HG02678 (cell line): ENCODE data around the gene EPS8L2.
"Not testable (repeated sequence)": the region's sequence is repeated elsewhere in the genome, so short reads cannot be mapped to it uniquely, and the experiment has no call there.

Experiments used
- ATAC-seq: cut with Tn5 transposase; IDR thresholded peaks from one replicate; pipeline ENCODE4 v1.9.1; 2021; ENCODE audit warnings: mild to moderate bottlenecking, moderate library complexity; ENCODE audit not compliant: unreplicated experiment

The EPS8L2 gene

DNA sequence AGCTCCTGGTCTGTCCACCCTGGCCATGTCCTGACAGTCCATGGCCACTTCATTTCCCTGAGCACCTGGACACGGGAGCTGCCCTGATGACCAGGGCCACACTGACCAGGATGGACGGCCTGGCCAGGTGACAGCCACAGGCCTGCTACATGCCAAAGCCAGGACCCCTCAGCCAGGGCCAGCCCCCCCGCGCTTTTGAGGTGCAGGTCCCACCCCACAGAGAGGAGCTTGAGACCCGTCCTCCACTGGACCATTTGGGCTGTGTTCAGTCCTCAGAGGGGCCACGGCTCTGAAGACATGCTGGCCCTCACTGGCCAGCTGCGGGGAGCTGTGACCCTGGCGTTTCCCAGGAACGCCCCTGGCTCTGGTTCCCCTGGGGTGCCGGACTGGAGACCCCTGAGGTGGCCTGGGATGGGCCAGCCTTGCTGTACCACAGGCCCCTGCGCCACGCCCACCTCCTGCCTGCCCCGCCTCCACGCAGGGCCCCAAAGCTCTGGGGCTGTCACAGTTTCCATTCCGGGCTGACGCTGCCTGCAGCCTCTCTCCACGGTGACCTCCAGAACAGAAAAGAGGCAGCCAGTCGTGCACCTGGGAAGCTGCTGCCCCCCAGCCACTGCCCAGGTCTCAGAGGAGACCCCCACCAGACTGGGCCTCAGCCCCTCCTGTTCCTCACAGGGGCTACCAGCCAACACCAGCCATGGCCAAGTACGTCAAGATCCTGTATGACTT, 18.2 kb downstream of the EPS8L2 start:
- ATAC-seq = no peak

DNA sequence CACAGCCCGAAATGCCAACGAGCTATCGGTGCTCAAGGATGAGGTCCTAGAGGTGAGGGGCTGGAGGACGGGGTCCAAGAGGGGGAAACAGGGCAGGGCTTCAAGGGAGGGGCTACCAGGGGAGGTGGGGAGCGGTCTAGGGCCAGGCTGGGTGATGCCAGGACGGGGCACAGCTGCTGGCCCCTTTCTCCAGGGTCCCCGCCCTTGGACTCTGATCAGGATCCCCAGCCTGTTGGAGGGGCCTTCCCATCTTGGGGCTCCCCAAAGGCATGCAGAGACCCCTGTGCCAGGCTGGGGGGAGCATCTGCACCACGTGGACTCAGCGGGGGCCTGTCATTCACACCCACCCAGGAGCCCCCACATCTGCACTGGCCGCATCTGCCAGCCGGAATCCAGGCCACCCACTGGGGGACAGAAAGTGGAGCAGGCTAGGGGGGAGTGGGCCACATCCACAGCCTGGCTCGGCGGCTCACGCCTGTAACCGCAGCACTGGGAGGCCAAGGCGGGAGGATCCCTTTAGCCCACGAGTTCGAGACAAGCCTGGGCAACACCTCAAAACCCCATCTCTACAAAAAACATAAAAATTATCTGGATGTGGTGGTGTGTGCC, 18.9 kb downstream of the EPS8L2 start:
- no peak for ATAC-seq

DNA sequence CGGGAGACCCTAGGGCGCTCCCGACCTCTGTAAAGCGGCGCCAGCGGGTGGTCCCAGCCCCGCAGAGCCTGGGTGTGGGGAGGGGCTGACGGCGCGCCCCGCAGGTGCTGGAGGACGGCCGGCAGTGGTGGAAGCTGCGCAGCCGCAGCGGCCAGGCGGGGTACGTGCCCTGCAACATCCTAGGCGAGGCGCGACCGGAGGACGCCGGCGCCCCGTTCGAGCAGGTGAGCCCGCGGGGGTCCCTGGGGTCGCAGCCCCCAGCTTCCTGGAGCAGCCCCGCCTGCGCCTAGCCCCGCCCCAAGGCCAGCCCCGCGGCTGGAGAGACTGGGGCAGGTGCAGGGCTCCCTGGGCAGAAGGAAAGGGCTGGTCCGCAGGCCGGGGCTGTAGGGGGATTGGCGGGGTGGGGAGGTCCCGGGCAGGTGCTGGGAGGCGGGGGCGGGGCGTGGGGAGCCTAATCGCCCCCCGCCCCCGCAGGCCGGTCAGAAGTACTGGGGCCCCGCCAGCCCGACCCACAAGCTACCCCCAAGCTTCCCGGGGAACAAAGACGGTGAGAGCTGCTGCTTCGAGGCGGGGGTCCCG, 19.7 kb downstream of the EPS8L2 start:
- ATAC-seq = no peak

DNA sequence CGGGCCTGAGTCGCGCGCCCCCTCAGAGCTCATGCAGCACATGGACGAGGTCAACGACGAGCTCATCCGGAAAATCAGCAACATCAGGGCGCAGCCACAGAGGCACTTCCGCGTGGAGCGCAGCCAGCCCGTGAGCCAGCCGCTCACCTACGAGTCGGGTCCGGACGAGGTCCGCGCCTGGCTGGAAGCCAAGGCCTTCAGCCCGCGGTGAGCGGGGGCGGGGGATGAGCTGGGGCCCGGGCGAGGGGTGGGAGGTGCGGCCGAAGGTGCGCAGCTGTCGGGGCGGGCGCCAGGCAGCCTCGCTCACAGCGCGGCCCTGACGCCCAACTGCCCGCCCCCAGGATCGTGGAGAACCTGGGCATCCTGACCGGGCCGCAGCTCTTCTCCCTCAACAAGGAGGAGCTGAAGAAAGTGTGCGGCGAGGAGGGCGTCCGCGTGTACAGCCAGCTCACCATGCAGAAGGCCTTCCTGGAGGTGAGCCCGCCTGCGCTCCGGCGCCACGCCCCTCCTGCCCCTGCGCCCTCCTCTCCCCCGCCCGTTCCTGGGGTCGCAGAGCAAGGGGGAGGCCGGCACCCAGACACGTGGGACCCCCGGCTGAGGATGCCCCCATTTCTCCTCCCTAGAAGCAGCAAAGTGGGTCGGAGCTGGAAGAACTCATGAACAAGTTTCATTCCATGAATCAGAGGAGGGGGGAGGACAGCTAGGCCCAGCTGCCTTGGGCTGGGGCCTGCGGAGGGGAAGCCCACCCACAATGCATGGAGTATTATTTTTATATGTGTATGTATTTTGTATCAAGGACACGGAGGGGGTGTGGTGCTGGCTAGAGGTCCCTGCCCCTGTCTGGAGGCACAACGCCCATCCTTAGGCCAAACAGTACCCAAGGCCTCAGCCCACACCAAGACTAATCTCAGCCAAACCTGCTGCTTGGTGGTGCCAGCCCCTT, 20.5 kb downstream of the EPS8L2 start:
- no peak for ATAC-seq

DNA sequence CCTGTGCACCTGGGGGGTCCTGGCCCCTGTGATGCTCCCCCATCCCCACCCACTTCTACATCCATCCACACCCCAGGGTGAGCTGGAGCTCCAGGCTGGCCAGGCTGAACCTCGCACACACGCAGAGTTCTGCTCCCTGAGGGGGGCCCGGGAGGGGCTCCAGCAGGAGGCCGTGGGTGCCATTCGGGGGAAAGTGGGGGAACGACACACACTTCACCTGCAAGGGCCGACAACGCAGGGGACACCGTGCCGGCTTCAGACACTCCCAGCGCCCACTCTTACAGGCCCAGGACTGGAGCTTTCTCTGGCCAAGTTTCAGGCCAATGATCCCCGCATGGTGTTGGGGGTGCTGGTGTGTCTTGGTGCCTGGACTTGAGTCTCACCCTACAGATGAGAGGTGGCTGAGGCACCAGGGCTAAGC, 21.3 kb downstream of the EPS8L2 start:
- ATAC-seq = no peak

DNA sequence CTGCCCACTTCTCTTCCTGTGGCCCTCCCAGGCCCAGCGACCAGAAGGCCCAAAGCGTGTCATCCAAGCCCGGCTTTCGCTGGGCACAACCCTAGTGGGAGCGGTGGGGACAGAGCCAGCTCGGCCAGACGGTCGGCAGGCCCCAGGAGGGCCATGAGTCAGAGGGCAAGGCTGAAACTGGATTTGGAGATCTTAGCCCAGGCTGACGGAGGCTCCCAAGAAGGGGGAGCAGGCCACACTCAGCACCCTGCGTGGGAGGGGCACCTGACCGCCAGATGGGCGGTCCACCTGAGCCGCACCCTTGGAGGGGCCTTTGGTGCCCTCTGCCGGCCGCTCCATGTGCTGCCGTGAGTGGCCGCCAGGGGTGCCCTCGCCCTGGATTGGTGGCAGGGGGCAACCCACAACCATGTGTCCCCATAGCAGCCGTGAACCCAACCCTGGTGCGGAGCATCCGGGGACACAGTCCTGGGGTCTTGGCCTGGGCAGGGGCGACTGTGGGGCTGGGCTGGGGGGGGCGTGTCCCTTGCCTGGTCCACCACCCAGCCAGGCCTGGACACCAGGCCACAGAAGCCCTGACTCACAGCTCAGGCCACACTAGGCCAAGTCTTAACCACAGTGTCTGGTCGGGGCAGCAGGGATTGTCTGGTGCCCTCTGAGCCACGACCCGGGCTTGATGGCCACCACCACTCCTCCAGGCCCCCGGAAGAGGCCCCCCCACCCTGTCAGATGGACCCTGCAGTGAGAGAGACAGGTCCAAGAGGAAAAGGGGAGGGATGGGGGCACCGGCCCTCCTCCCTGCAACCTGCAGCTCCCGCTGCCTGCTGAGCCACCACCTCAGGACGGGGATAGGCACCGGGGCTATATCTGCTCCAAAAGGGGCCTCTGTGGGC, 22.1 kb downstream of the EPS8L2 start:
- ATAC-seq = no peak

DNA sequence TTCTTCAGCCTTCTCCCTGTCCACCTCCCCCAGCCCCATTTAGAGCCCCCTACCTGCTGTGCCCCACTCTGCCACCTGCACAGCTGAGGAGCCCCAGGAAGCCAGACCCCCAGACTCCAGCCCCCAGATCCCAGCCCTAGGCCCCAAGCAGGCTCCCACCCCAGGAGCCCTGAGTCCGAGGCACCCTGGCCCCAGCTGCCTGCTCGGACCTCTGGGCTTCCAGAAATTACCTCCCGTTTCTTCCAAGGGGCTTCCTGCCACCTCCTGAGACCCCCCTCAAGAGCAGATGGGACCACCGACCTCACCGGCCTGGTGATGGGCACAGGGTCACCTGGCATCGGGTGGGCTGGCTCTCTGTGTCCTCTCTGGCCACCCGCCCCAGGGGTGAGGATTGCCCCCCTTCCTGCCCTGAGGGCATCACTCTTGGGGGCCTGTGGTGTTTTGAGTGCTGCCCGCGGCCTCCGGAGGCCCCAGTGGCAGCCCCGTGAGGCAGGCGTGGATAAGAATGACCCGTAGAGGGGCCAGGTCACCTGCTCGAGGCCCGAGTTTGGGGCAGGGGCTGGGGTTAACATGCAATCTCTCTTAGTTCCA, 23.0 kb downstream of the EPS8L2 start:
- ATAC-seq = no peak

DNA sequence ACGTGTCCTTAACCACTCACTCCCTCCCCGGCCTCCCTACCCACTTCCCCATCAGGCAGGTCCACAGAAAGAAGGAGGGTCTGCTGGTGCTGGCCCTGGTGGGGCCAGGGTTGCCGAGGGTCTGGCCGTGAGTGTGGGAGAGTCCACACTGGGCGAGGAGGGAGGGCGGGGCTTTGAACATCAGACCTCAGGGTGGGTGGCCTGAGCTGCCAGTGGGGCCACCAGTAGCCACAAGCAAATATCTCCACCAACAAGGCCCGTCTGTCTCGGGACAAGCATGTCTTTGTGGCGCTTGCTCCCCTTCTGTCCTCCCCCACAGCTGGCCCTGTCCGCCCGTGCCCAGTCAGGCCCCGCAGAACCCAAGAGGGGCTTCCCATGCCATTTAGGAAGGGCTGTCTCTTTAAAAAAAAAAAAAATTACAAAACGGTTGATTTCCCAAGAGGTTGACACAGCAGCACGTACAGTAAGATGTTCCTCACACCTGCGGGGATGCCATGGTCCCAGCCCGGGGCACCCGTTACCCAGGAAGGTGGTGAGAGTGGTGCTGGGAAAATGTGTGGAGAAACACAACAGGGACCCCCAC, 23.6 kb downstream of the EPS8L2 start:
- ATAC-seq = no peak

DNA sequence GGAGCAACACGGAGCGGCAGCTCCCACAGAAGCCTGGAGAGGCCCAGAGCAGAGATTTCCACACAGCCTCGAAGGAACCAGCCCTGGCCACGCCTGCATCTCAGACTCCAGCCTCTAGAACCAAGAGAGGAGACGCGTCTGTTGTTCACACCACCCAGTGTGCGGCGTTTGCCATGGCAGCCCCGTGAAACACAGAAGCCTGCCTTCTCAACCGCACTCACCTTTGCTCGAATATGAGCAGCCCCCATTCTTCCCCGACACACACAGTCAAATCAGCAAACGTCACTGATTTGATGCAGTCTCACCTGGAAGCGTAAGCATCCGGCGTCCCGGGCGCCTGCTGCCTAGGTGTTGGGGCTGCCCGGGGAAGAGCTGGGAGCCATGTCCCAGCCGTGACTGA, 27.0 kb downstream of the EPS8L2 start:
- no peak for ATAC-seq

DNA sequence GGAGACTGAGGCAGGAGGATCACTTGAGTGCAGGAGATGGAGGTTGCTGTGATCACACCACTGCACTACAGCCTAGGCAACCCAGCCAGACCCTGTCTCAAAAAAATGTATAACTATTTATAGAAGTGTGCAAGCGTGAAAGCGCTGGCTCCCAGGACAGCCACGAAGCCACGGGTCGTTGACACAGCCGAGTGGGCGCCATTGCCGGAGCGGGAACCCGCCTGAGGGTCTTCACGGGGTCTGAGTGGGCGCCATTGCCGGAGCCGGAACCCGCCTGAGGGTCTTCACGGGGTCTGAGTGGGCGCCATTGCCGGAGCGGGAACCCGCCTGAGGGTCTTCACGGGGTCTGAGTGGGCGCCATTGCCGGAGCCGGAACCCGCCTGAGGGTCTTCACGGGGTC, 28.5 kb downstream of the EPS8L2 start:
- ATAC-seq = not testable (repeated sequence)

DNA sequence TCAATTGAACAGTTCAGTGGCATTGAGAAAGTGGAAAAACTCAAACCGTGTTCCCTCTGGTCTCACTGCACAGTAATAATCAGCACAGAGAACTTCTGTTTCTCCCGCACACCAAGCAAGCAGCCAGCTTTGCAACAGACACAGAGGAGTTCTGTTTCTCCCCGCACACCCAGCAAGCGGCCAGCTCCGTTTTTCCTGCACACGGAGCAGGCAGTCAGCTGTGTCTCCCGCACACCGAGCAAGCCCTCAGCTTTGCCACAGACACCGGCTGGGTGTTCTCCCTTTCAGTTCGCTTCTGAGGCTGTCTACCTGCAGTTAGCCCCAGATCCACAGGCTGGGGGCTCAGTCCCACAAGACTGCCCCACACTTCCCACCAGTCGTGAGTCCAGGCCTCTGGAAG, 31.3 kb downstream of the EPS8L2 start:
- no peak for ATAC-seq

DNA sequence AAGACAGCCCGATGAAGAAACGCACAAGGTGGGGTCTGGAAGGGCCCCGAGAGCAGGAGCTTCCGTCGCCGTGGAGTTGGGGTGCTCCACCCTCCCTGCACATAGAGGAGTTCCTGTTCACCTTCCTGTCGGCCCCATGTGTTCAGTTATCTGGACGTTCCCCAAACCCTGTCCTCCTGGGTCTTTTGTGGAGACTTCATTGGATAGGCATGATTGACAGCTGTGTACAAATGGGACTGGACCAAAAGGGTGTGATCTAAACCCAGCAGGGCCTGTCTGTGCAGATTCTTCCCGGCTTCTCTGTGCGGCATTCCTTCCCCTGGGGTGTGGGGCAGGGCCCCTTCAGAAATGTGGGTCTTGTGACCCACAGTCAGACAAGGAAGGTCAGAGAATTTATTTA, 31.9 kb downstream of the EPS8L2 start:
- not testable (repeated sequence) for ATAC-seq

DNA sequence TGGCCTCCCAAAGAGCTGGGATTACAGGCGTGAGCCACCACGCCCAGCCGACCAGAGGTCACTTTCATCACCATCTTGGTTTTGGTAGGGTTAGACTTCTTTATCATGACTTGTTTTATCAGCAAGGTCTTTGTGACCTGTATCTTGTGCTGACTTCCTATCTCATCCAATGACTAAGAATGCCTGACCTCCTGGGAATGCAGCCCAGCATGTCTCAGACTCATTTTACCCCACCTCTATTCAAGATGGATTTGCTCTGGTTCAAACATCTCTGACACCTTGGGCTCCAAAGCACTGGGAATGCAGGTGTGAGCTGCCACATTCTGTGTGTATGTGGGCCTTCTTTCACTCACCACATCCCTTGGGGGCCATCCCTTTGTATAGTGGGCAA, 36.1 kb downstream of the EPS8L2 start:
- no peak for ATAC-seq

DNA sequence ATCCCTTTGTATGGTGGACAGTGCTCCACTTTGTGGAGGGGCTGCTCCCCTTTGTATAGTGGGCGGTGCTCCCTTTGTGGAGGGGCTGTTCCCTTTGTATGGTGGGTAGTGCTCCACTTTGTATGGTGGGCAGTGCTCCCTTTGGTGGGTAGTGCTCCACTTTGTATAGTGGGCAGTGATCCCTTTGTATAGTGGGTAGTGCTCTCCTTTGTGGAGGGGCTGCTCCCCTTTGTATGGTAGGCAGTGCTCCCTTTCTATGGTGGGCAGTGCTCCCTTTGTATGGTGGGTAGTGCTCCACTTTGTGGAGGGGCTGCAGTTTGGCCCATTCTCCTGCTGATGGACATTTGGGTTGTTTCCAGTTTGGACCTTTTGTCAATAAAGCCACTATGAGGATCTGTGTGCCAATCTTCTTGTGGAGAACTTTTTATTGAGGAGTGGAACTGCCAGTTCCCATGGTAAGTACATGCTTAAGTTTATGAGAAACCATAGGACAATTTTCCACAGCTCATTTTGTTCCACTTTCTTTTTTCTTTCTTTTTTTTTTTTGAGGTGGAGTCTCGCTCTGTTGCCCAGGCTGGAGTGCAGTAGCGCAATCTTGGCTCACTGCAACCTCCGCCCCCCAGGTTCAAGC, 36.7 kb downstream of the EPS8L2 start:
- ATAC-seq = no peak

DNA sequence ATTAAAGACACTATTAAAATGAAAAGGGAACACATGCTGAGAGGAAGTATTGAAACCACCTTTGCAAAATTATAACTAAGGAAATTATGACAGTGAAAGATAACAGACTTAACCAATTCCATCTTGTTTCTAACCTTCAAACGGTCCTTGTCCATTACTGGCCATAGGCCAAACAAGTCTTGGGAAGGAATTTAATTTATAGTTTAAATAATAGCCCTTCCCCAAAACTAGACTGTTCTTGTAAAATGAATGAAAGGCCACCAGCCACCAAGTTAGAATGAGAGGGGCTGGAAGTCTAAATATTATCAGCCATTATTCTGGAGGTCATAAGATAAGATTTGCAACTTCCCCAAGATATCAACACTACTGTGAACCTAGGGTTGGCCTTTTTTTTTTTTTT, 39.4 kb downstream of the EPS8L2 start:
- no peak for ATAC-seq

DNA sequence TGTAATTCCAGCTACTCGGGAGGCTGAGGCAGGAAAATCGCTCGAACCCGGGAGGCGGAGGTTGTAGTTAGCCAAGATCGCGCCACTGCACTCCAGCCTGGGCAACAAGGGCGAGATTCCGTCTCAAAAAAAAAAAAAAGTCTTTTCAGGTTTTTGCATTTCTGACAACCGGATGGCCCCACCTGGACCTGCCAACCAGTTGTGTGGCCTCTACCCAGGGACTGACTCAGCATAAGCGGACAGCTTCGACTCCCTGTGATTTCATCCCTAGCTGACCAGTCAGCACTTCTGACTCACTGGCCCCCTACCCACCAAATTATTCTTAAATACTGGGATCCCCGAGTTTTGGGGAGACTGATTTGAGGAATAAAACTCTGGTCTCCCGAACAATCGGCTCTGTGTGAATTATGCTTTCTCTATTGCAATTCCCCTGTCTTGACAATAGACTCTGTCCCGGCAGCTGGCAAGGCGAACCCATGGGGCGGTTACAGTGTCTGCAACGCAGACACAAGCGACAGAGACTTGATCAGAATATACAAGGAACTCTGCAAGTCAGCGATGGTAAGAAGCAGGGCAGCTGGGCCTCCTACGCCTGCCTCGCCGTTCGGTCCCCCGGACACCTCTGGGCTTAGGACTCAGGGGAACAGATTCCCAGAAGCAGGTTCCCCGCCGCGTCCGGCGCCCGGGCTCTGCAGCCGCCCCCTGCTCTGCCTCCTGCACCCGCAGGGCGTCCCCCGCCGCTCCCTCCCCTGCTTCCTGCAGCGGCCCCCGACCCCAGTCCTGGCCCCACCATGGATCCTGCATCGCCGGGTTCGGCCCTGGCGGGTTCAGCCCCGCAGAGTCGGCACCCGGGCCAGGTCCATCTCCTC, 40.5 kb downstream of the EPS8L2 start:
- peak; percentile 26 for ATAC-seq

DNA sequence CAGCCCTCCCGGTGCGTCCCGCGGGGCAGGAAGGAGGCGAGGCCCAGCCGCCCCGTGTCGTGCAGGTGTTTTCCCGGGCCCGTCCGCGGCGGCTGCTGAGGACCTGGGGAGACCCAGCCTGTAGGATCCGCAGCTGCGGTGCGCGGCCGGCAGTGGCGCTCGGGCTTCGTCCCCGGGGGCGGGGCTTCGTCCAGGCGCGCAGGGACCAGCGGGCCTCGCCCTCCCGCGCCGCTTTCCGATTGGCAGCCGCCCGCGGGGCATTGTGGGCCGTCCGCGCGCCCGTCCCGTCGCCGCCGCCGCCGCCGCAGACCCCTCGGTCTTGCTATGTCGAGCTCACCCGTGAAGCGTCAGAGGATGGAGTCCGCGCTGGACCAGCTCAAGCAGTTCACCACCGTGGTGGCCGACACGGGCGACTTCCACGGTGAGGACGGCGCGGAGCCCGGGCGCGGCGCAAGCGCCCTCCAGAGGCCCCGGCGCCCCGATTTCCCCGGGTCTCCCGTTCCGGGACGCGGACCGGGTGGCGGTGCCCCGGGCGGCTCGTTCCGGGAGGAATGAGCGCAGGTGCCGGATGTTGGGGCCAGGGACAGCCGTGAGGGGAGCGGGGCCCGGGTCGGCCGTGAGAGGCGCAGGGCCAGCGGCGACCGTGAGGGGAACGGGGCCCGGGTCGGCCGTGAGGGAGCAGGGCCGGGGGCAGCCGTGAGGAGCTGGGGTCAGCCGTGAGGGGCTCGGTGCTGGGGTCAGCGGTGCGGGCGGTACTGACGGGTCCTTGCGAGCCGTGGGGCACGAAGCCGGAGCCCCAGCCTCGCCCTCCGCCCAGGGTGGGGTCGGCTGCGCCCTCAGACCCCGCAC, 41.4 kb downstream of the EPS8L2 start, which contains the start of gene TALDO1:
Gene TALDO1 (plus strand): TSS at position 307 of the 849 bp plus-strand sequence. CDS start 18 bp downstream, at position 325.
- ATAC-seq = peak; percentile 91
